ENCODE measurements around the gene FAAP100. TPM values are rescaled to one million over a fixed set of nuclear protein-coding genes. Genes with fewer than 3 reads are reported as not detected.

FAAP100 gene
- total RNA-seq, 4 donors from 2014 or later = 9.2 to 27.7 (median 11.9) TPM

DNA sequence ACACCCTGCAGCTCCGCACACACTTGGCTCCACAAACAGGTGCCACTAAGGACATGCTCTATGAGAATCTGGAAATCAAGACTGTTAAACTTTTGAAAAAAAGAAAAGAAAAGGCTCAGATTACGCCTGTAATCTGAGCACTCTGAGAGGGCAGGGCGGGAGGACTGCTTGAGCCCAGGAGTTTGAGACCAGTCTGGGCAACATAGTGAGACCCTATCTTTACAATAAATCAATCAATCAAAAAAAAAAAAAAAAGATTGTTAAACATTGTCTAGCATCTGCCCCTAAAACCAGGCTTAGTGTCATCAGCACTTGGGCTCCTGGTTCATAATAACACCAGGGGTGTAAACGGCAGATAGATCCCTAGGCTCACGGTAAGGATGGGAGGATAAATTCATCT is 37.5 kb upstream of the FAAP100 start:
- TF ChIP-seq, protein P1, sequence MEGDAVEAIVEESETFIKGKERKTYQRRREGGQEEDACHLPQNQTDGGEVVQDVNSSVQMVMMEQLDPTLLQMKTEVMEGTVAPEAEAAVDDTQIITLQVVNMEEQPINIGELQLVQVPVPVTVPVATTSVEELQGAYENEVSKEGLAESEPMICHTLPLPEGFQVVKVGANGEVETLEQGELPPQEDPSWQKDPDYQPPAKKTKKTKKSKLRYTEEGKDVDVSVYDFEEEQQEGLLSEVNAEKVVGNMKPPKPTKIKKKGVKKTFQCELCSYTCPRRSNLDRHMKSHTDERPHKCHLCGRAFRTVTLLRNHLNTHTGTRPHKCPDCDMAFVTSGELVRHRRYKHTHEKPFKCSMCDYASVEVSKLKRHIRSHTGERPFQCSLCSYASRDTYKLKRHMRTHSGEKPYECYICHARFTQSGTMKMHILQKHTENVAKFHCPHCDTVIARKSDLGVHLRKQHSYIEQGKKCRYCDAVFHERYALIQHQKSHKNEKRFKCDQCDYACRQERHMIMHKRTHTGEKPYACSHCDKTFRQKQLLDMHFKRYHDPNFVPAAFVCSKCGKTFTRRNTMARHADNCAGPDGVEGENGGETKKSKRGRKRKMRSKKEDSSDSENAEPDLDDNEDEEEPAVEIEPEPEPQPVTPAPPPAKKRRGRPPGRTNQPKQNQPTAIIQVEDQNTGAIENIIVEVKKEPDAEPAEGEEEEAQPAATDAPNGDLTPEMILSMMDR (IDR thresholded peaks at IDR 0.05; ENCODE audit: low read depth) = no peak

DNA sequence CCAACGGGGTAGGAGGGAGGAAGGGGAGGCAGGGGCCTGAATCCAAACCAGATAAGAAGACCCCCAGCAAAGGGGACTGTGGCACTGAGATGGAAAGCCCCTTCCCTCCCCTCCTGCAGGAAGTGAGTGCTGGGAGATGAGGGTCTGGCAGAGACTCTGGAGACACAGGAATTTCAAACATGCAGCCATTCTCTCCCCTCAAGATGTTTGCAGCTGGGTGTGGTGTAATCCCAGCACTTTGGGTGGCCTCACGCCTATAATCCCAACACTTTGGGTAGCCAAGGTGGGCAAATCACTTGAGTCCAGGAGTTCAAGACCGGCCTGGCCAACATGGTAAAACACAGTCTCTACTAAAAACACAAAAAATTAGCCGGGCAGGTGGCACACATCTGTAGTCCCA is 33.9 kb upstream of the FAAP100 start:
- TF ChIP-seq, protein P1 (IDR thresholded peaks at IDR 0.05; ENCODE audit: low read depth) = no peak

DNA sequence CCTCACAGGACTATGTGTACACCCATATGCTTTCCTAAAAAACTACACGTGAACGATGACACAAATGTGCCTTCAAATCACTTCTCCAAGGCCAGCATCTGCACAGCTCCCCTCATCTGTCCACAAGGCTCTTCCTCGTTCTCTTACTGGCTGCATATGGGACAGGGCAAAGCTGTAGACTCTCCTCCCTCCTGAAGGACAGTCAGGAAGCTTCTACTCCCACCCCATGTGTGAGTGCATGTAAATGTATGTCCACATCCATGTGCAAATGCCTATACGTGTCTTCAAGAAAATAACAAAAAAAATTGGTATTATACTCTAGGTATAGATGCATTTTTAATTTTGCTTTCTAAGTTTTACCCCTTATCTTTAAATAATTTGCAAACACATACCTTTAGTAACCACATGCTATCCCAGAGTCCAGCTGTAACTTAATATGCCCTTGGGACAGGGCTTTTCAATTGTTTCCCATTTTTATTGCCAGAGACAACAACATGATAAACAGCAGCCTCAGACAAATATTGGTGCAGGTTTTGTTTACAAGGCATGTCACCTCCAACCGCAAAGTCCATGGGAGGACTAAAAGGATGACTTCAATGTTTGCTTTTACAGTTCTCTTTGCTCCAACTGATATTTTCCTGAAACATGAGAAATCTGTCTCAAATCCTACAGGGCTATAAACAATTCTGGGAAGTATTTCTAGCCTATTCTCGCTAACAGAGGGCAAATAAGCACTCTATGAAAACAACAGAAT is 31.6 kb upstream of the FAAP100 start:
- TF ChIP-seq, protein P1 (IDR thresholded peaks at IDR 0.05; ENCODE audit: low read depth) = no peak

DNA sequence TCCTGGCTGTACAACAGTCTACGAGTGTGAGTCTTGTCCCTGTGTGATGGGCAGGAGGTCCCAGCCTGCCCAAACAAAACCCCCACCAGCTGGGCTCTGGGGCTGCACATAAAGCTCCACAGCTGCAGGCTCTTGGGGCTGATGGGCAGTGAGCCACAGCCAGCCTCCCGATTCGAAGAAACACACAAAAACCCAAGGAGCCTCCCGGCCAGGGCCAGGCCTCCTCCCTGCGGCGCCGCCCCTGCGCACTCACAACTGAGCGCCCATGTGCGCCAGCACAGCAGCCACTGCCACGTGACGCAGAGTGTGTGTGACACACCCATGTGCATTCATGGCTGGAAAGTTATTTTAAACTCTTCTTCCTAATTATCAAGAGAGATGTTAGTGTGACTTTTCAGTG is 30.6 kb upstream of the FAAP100 start:
- TF ChIP-seq, protein P1 (IDR thresholded peaks at IDR 0.05; ENCODE audit: low read depth) = no peak

DNA sequence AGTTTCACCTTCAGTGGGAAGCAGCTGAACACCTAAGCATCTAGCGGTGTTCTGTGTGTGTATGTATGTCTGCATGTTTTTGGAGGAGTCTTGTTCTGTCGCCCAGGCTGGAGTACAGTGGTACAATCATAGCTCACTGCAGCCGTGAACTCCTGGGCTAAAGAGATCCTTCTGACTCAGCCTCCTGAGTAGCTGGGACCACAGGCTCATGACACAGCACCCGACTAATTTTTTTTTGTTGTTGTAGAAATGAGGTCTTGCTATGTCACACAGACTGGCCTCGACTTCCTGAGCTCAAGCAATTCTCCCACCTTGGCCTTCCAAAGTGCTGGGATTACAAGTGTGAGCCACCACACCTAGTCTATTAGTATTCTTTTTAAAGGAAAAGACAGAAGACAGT is 30.2 kb upstream of the FAAP100 start:
- TF ChIP-seq, protein P1 (IDR thresholded peaks at IDR 0.05; ENCODE audit: low read depth) = no peak

DNA sequence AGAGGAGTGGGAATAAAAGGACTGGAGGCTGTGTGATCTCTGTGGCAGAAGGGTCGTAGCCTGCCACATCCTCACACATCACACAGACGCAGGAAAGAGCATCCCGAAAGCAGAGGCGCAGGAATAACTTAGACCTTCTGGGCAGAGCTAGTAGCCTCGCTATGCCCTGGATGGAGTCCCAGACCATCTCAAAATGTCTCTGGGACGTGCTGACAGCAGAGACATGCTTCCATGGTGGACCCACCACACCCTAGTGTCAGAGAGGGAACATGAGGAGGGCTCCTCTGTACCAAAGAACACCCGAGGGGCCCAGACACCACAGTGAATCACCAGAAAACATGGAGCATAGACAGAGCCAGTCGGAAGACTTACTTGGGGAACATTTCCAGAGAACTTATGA is 29.6 kb upstream of the FAAP100 start:
- TF ChIP-seq, protein P1 (IDR thresholded peaks at IDR 0.05; ENCODE audit: low read depth) = no peak

DNA sequence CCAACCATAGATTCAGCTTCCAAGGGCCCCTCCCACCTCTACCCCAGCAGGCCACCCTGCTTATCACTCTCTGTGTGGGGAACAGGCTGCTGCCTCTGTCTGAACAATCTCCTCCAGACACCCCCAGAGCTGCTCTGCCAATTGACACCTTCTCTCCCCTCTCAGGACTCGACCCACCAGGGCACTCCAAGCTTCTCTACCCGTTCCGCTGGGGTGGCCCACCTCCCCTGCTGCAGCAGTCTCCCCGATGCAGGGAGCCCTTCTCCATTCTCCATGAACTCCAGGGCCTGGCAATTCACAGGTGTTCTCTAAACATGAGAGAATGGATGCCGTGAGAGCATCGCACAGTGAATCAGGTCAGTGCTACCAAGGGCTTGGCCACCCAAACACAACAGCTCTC is 28.3 kb upstream of the FAAP100 start:
- TF ChIP-seq, protein P1 (IDR thresholded peaks at IDR 0.05; ENCODE audit: low read depth) = no peak
